ENCODE results near the gene PRELP.

PRELP gene

GRCh38 chr1:203448521-203449061, 27.0 kb upstream of the PRELP start:
- TF ChIP-seq GATA3 (IDR thresholded peaks at IDR 0.05; ENCODE audit: low read depth, low read length) = no peak
- TF ChIP-seq GATA2 (IDR thresholded peaks at IDR 0.05; ENCODE audit: low read depth, low read length) = no peak

GRCh38 chr1:203450001-203450400, 25.6 kb upstream of the PRELP start:
- TF ChIP-seq GATA2 (IDR thresholded peaks at IDR 0.05; ENCODE audit: low read depth, low read length) (no peak), GATA3 (IDR thresholded peaks at IDR 0.05; ENCODE audit: low read depth, low read length) (no peak)

- no peak for TF ChIP-seq GATA3 (IDR thresholded peaks at IDR 0.05; ENCODE audit: low read depth, low read length)
- no peak for TF ChIP-seq GATA2 (IDR thresholded peaks at IDR 0.05; ENCODE audit: low read depth, low read length)
These were observed 25.0 kb upstream of the PRELP start for GRCh38 chr1:203450479-203451149.

- TF ChIP-seq GATA2 (IDR thresholded peaks at IDR 0.05; ENCODE audit: low read depth, low read length) (no peak), GATA3 (IDR thresholded peaks at IDR 0.05; ENCODE audit: low read depth, low read length) (no peak)
These were observed 23.5 kb upstream of the PRELP start for GRCh38 chr1:203451836-203452784.

- TF ChIP-seq GATA2 (IDR thresholded peaks at IDR 0.05; ENCODE audit: low read depth, low read length) = no peak
- TF ChIP-seq GATA3 (IDR thresholded peaks at IDR 0.05; ENCODE audit: low read depth, low read length) = no peak
These were observed 22.6 kb upstream of the PRELP start for GRCh38 chr1:203453016-203453415.

- TF ChIP-seq GATA2 (IDR thresholded peaks at IDR 0.05; ENCODE audit: low read depth, low read length) (no peak), GATA3 (IDR thresholded peaks at IDR 0.05; ENCODE audit: low read depth, low read length) (no peak)
These were observed 22.0 kb upstream of the PRELP start for GRCh38 chr1:203453616-203454015.

GRCh38 chr1:203454986-203455471, 20.6 kb upstream of the PRELP start:
- TF ChIP-seq GATA2 (IDR thresholded peaks at IDR 0.05; ENCODE audit: low read depth, low read length) = no peak
- no peak for TF ChIP-seq GATA3 (IDR thresholded peaks at IDR 0.05; ENCODE audit: low read depth, low read length)

- TF ChIP-seq GATA2 (IDR thresholded peaks at IDR 0.05; ENCODE audit: low read depth, low read length) (no peak), GATA3 (IDR thresholded peaks at IDR 0.05; ENCODE audit: low read depth, low read length) (no peak)
These were observed 19.9 kb upstream of the PRELP start for GRCh38 chr1:203455706-203456105.

- TF ChIP-seq GATA3 (IDR thresholded peaks at IDR 0.05; ENCODE audit: low read depth, low read length) (no peak), GATA2 (IDR thresholded peaks at IDR 0.05; ENCODE audit: low read depth, low read length) (no peak)
These were observed 19.0 kb upstream of the PRELP start for GRCh38 chr1:203456577-203456976.

GRCh38 chr1:203458078-203458477, 17.5 kb upstream of the PRELP start:
- TF ChIP-seq GATA2 (IDR thresholded peaks at IDR 0.05; ENCODE audit: low read depth, low read length) (no peak), GATA3 (IDR thresholded peaks at IDR 0.05; ENCODE audit: low read depth, low read length) (no peak)

- TF ChIP-seq GATA2 (IDR thresholded peaks at IDR 0.05; ENCODE audit: low read depth, low read length) (no peak), GATA3 (IDR thresholded peaks at IDR 0.05; ENCODE audit: low read depth, low read length) (no peak)
These were observed 15.9 kb upstream of the PRELP start for GRCh38 chr1:203459671-203460201.

- TF ChIP-seq GATA3 (IDR thresholded peaks at IDR 0.05; ENCODE audit: low read depth, low read length) = no peak
- TF ChIP-seq GATA2 (IDR thresholded peaks at IDR 0.05; ENCODE audit: low read depth, low read length) = no peak
These were observed 13.9 kb upstream of the PRELP start for GRCh38 chr1:203461717-203462116.

GRCh38 chr1:203462143-203462542, 13.5 kb upstream of the PRELP start:
- TF ChIP-seq GATA3 (IDR thresholded peaks at IDR 0.05; ENCODE audit: low read depth, low read length) = no peak
- TF ChIP-seq GATA2 (IDR thresholded peaks at IDR 0.05; ENCODE audit: low read depth, low read length) = no peak

- no peak for TF ChIP-seq GATA3 (IDR thresholded peaks at IDR 0.05; ENCODE audit: low read depth, low read length)
- no peak for TF ChIP-seq GATA2 (IDR thresholded peaks at IDR 0.05; ENCODE audit: low read depth, low read length)
These were observed 12.7 kb upstream of the PRELP start for GRCh38 chr1:203462878-203463277.

Measured in SH-SY5Y (cell line).